D341Med (cell line): Measurements from ENCODE around the gene LITAF.

Experiments used
- DNase-seq: peaks from one replicate; pipeline ENCODE4 v3.0.0; 2012; ENCODE audit warnings: low spot score

Gene LITAF

DNA sequence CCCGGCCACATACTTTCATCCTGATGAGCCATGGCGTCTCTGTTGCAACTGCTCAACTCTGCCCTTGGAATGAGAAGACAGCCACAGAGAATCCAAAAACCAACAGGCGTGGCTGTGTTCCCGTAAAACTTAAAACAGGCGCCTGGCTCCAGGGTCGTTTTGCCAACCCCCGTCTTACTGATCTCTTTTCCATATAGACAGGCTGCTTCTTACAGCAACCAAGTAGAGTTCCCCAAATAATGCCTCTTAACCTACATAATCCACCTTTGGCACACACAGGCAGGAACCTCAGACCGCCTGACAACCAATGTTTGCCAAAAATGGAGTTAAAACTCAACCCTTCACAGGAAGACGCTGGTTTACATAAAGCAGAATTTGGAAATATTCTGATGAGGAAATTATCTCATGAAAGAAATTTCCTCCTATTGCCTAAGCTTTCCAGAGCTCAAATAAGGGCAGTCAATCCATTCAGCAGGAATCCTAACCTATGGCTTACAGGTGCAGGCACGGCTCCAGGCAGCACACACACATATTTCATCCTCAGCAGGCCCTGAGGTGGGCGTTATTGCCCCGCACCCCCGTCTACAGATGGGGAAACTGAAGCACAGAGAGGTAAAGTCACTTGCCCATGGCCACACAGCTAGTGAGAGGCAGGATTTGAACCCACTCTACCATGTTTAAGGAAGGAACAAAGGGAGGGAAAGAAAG lies 35.8 kb downstream of the LITAF start:
- no peak for DNase-seq

DNA sequence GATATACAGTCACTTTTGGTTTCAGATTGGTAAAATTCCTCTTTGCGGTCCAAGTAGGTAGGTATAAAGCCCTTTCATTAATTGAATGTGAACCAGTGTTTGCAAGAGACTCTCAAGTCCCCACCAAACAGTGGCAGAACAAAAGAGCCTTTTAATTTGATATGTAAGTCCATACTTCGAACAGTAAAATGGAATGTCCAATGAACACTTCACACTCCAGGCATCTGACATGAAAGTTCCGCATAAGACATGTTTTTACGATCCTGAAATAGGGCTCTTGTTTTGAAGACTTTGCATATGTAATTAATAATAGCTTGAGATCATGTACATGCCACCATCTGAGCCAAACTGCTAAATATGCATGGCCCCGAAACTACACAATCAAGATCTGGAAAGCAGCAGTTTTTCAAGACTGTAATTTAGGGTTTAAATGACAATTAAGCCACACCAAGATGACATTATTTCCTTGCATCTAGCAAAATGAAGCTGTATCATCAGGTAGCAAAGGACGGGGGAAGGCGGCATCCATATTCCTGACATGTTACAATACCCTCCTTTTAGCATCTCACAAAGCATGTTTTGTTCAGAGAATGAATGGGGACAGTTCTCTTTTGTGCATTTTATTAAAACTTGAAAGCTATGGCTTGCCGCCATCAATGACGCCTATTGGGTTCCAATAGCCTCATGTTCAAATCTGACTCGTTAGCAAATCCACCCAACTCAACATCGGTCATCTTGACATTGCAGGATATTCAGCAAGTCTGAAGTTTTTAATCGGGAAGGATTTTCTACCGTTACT lies 39.4 kb downstream of the LITAF start:
- no peak for DNase-seq

DNA sequence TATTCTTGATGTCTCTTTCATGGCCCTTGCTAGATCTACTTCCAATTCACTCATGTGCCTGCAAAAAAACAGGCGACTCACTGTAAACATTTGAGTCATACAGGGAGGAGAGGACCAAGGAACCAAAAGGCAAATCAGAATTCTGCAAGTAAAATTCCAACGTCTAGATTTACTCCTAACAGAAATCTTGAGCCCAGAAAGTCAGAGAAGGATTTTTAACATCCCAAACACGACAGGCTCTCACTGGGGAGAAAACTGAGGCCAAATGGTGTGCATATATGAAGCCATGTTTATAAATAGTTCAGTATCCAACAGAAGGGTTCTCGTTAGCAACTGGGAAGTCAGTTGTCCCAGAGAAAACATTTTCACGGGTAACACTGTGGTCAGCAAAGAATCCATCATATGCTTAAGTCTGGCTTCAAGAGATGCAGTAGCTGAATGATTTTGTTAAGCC lies 40.1 kb downstream of the LITAF start:
- no peak for DNase-seq

DNA sequence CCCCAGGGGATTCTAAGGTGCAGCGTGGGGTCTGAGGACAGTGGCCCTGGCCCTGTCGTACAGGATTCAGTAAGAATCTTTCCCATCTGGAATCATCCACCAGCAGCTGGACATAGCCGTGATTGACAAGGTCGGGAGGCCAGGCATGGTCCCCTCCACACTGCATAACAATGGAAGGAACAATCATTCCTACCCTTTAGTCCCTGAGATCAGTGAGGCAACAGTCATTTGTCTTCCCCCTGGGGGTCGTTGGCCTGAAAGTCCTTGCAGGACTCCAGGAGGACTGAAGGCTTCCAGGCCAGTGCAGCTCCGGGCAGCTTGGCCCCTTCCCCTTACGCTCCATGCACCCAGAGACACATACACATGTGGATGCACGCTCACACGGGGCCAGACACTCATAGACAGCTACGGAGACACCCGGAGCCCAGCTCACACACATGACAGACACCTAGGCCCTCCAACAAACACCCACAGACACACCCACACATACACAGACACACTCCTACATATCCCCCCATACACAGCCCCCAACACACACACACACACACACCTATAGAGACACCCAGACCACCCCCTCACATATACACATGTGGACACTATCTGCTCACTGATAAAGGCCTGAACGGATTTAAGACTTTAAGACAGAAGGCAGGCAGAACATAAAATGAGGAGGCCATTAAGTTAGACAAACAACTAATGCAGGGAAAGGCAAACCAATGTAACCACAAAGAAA lies 42.9 kb downstream of the LITAF start:
- DNase-seq = no peak

DNA sequence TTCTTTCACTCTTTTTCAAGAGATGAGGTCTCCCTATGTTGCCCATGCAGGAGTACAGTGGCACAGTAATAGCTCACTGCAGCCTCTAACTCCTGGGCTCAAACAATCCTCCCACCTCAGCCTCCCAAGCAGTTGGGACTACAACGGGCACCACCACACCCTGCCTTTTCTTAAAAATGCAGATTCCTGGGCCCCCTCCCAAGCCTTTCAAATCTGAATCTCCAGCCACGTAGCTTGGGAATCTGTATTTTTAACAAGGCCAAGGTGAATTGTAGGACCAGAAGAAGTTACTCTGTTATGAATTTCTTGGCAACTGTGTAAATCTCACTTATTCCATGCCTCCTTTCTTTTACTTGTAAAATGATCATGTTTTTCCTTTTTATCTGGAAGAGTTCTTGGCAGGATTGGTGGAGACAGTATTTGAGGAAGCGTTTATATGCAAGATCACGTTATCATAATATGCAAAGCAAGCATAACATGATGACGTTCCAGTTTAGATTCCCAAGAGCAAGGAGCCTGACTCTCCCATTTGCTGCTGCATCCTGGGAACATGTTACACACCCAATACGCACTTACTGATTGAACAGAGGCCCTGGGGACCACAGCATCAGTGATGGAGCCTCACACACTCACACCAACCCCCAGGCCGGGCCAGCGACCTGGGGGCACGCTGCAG lies 44.5 kb downstream of the LITAF start:
- no peak for DNase-seq

DNA sequence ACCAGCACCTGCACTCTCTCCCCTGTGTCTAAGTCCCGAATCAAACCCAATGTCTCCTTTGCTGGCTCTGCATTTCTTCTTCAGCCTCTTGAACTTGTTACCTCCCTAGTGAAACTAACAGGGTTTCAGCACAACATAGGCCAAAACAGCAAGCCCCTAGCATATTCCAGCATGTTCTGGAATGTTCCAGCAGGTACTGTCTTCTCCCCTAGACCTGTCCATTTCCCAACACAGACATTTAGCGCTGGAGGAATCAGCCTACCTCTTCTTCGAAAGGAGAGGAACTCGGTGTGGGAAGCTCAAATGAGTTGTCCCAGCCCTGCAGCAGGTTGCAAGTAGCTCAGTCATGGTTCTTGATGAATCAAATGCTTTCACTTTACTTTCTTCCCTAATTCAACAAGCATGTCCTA lies 47.1 kb downstream of the LITAF start:
- no peak for DNase-seq

DNA sequence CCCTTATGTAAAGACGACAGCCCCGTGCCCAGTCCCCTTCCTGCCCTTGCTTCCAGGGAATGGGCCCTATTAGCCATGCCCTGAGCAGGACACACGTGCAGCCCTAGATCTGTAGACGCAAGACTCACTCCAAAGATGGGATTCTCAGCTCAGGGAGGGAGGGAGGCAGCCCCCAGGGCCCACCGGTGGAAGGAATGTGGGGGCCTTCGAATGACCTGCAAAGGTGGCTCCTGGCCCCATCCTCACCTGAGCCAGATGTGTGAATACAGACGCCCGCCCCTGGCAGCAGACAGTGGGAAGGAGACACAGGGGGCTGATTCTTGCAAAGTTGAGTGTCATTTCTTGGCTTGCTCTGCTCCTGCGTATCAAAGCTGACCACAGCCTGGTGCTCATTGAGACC lies 47.8 kb downstream of the LITAF start:
- no peak for DNase-seq

DNA sequence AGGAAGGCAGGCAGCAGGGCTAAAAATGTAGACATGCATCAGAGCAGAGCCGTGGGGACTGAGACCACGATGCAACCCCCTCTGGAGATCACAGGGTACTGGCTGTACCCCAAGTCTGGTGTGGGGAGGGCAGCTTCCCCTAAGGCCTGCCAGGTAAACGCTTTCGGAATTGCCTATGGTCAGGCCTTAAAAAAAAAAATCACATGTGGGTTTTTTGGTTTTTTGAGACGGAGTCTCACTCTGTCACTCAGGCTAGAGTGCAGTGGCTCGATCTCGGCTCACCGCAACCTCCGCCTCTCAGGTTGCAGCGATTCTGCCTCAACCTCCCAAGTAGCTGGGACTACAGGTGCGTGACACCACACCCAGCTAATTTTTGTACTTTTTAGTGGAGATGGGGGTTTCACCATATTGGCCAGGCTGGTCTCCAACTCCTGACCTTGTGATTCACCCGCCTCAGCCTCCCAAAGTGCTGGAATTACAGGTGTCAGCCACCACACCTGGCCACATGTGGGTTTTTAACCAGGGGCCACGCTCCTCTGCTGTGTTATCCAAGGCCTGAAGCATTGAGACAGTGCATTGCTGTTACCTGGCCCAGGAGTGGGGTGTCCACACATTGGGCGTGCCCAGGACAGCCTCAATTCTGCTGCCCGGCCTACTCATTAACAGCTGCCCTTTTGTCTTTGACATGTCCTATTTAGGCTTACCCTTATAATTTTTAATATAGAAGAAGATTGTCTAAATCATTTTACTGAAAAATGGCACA lies 50.4 kb downstream of the LITAF start:
- DNase-seq = no peak

DNA sequence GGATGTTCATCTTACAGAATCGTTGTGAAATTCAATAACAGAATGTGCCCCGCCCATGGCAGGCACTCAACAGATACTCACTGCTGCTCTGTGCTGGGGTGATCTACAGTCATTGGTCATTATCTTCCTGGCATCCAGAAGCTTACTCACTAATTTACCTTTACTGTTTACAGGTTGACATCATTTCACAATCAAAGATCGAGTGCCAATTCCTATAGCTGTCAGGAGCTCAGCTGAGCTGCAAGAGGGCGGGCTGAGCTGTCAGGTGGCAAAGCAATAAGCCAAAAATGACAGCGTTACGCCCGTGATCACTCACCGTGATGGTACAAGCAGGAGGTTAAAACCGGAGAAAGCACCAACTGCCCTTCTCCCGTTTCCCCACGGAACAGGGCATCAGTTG lies 51.2 kb downstream of the LITAF start:
- DNase-seq = no peak

DNA sequence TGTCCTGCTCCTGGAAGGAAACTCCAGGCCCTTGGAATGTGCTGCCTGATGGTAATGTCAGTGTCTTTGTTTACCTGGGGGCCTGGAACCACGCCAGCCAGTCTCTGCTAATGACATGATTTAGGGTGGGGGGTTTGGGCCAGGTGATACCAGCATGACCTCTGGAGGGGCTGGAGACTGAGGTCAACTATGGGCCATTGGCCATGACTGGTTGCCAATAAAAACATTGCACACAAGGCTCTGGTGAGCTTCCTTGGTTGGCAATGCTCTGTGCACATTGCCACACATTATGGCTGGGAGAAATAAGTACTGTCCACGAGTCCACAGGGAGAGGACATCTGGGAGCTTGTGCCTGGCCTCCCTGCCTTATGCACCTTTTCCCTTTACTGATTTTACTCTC lies 52.5 kb downstream of the LITAF start:
- no peak for DNase-seq

DNA sequence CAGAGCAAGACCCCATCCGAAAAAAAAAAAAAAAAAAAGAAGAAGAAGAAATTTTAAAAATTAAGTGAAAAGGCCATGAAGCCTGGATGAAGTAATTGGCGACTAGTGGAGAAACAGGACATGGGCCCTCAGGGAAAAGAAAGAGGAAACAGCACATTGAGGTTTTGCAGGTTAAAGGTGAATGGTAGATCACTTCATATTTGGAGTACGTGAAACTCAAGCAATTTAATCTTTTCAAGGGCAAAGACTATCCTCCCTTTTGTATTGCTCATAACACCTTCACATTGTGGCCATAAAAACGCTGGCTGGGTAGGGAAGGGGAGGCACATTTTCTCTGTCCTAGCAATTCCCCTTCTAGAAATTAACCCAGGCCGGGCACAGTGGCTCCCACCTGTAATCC lies 53.1 kb downstream of the LITAF start:
- DNase-seq = no peak

DNA sequence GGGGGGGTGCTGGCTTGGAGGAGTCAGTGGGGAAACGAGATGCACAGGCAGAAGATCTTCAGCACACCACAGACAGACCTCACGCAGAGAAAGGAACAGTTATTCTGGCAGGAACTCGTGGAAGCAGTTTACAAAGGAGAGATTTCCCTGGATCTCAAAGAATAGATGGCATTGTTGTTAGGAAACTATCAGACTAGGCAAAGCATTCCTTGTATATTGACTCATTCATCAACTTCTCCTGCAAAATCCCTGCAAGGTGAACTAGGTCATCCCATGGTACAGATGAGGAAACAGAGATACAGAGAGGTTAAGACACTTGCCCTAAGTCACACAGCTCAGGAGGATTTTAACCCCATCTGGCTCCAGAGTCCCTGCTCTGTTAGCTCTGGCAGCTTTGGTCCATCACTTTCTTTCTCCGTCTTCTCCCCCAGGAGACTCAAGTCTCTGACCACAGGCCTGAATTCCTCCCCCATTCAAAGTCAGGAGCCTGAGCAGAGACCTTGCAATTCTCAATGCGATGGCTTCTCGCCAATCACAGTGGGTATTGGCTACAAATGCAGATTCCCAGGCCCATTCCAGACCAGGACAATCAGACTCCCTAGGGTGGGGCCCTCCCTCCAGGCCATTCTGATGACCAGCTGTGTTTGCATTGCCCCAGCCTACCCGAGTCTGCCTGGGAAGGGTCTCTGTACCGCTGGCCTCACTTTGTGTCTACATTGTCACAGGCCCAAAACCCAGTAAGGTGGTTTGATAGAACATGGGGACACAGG lies 56.4 kb downstream of the LITAF start:
- no peak for DNase-seq

DNA sequence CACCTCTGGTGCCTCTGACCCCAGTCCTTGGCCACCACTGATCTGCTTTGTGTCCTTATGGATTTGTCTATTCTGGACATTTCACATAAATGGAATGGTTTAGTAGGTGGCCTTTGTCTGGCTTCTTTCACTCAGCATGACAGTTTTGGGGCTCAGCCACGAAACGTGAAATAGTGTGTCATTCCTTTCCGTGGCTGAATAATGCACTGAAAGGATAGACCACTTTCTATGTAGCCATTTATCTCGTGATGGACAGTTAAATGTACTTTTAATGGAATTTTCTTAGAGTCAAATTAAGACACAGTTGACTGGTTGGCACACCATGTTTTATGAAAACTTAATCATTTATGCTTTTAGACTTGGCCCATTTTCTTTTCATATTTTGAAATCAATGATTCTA lies 57.4 kb downstream of the LITAF start:
- DNase-seq = no peak

DNA sequence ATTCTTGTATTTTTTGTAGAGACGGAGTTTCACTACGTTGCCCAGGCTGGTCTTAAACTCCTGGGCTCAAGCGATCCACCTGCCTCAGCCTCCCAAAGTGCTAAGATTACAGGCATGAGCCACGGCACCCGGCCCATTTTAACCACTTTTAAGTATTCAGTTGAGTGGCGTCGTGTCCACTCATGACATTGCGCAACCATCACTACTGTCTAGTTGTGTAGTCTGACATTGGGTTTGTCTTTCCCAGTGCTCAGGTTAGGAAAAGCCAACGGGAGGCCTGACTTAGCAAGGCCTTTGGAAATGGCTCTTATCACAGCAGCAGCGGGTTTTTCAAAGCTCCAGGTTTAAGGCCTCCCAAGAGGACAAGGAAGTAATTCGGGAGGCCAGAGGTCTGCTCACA lies 58.7 kb downstream of the LITAF start:
- no peak for DNase-seq

DNA sequence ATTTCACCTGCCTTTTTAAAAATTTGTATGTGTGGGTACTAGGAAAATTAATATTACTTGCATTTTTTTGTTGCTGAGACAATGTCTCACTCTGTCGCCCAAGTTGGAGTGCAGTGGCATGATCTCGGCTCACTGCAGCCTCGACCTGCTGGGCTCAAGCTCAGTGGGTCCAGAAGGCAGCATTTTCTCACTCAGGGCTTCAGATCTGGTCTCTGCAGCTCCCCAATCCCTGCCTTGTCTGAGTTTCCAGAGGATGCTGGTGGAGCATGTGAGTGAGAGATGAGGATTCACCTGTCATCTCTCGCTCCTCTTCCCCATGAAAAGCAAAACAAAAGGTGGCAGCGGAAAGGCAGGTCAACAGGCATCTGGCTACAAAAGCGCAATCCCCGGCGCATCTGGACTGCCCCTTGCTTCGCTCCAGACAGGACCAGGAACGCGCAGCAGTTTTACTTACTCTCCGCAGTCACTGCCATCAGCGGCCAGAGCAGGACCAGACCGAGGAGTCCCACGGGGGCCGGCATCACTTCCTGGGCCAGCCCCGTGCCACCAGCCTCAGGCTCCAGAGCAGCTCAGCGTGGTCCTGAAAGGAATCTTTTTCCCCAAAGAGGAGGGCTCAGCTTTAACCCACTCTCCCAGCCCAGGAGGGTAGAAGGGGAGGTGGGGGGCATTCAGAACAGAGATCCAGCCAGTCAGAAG lies 59.9 kb downstream of the LITAF start:
- DNase-seq = no peak

DNA sequence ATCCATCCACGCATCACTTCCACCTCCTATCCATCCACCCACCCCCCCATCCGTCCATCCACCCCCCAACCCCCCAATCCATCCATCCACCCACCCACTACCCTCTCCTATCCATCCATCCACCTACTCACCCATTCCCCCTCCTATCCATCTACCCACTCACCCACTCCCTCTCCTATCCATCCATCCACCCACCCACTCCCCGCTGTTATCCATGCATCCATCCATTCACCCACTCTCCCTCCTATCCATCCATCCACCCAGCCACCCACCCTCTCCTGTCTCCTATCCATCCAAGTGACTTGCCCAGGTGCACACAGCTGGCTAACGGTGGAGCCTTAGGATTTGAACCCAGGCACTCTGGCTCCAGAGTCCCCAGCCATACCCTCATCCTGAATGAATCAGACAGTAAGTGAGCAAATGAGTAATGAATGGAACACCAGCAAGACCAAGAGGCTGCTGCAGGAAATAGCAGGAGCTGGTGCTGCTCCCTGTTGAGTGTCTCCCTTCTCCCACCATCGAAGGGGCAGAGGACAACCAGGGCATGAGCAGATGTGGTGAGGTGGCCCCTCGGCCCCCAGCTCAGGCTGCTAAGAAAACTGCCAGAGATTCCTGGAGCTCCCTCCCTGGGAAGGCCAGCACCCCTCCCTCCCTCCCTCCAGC lies 62.5 kb downstream of the LITAF start:
- DNase-seq = no peak

DNA sequence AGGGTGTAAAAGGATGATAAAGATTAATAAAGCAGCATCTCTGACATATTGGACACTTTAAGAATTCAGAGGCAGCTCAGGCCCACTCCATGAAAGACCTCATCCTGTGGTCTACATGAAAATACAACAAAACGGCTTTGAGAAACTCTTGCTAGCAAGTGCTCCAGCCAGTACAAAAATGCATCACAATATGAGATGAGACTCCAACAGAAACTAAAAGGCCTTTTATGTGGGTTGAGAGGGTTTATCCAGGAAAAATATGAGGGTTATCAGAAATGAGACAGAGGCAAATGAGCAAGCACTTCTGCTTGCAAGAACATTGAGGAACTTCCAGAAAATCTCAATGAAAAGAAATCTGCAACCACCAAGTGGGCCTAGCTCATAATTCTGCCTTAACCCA lies 65.7 kb downstream of the LITAF start:
- no peak for DNase-seq

DNA sequence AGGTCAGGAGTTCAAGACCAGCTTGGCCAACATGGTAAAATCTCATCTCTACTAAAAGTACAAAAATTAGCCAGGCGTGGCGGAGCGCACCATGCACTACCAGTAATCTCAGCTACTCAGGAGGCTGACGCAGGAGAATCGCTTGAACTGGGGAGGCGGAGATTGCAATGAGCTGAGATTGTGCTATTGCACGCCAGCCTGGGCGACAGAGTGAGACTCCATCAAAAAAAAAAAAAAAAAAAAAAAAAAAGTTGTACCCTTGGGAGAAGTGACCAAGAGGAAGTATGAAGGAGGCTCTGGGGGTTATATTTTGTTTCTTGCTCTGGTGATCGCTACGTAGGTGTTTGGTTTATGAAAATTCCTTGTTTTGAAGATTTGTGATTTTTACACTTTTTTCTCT lies 66.3 kb downstream of the LITAF start:
- no peak for DNase-seq

DNA sequence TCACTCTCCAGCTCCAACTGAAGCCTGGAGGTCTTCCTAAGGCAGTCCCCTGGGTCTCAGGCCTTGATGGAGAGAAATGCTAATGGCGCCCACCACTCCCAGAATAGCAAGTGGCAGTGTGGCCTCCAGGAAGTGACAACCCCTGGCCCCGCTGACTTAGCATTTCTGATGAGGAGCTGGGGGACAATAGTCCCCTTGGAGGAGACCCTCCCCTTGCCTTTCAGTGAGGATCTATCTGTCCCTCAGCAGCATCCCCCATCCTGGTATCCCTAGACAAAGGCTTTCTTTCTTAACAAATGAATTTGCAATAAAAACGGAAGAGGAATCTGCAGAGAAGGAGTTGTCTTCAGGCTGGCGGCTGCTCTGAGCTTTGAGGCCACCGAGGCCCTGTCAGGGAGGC lies 68.8 kb downstream of the LITAF start:
- DNase-seq = no peak
